Hepatocyte (in vitro differentiated cells): ENCODE results near the gene EPPIN. TPM values are rescaled to one million over a fixed set of nuclear protein-coding genes. Genes with fewer than 3 reads are reported as not detected.
A peak's percentile ranks its signal among the peaks of the same experiment; 100 is the strongest.
"Not testable (repeated sequence)": the region's sequence is repeated elsewhere in the genome, so short reads cannot be mapped to it uniquely, and the experiment has no call there.

Experiments
- DNase-seq: peaks from one replicate; pipeline ENCODE4 v3.0.0-alpha.2; 2016; ENCODE audit warnings: low spot score
- H2AFZ ChIP-seq: fragments of 200-600 bp; sonication (generic); 2 replicates; pipeline ENCODE4 v1.6.0; 2016; ENCODE audit warnings: antibody characterized with exemption, mild to moderate bottlenecking
- H3K27ac ChIP-seq: fragments of 200-600 bp; sonication (generic); 2 replicates; pipeline ENCODE4 v1.5.1; 2016; ENCODE audit warnings: mild to moderate bottlenecking
- H3K27me3 ChIP-seq: fragments of 200-600 bp; sonication (generic); 2 replicates; pipeline ENCODE4 v1.6.1; 2016
- H3K36me3 ChIP-seq: fragments of 200-600 bp; sonication (generic); replicated peaks from 2 replicates; pipeline ENCODE4 v1.5.1; 2016; ENCODE audit warnings: low read depth; ENCODE audit not compliant: insufficient read depth
- H3K4me1 ChIP-seq: fragments of 200-600 bp; sonication (generic); 2 replicates; pipeline ENCODE4 v1.5.1; 2016; ENCODE audit warnings: mild to moderate bottlenecking, moderate library complexity; ENCODE audit not compliant: insufficient read depth
- H3K4me2 ChIP-seq: fragments of 200-600 bp; sonication (generic); 2 replicates; pipeline ENCODE4 v1.6.0; 2016
- H3K4me3 ChIP-seq: fragments of 200-600 bp; sonication (generic); 2 replicates; pipeline ENCODE4 v1.5.1; 2016; ENCODE audit warnings: mild to moderate bottlenecking
- H3K79me2 ChIP-seq: fragments of 200-600 bp; sonication (generic); 2 replicates; pipeline ENCODE4 v1.6.0; 2017; ENCODE audit warnings: mild to moderate bottlenecking
- H3K9me2 ChIP-seq: fragments of 200-600 bp; sonication (generic); replicated peaks from 2 replicates; pipeline ENCODE4 v1.6.0; 2017; ENCODE audit warnings: mild to moderate bottlenecking; ENCODE audit not compliant: insufficient read depth
- H3K9me3 ChIP-seq: fragments of 200-600 bp; sonication (generic); 2 replicates; pipeline ENCODE4 v1.5.1; 2016; ENCODE audit warnings: low read depth, mild to moderate bottlenecking
- H4K20me1 ChIP-seq: fragments of 200-600 bp; sonication (generic); 2 replicates; pipeline ENCODE4 v1.6.0; 2016; ENCODE audit warnings: mild to moderate bottlenecking; ENCODE audit not compliant: insufficient read depth, poor library complexity, severe bottlenecking
- EZH2 ChIP-seq: fragments of 200-600 bp; sonication (generic); IDR thresholded peaks from 2 replicates; pipeline ENCODE4 v1.6.1; 2016; ENCODE audit warnings: antibody characterized with exemption, mild to moderate bottlenecking, borderline replicate concordance
- EZH2phosphoT487 ChIP-seq: fragments of 200-600 bp; sonication (generic); IDR thresholded peaks from one replicate; pipeline ENCODE4 v1.6.1; 2018; ENCODE audit warnings: antibody characterized with exemption, mild to moderate bottlenecking, low read depth, moderate library complexity; ENCODE audit not compliant: unreplicated experiment, severe bottlenecking
- WGBS: methylation state at CpG from one replicate; pipeline ENCODE4 v1.1.6; 2016; ENCODE audit warnings: low lambda C conversion rate; ENCODE audit errors: missing lambda C conversion rate; 5-methylcytosine and 5-hydroxymethylcytosine counted together
- polyA plus RNA-seq: library from polyadenylated mRNA; unstranded; fragments of >200 nt; fragmentation: Nextera tagmentation; extraction: Ambion mirVana; gene quantifications from 2 replicates; pipeline ENCODE4 v1.2.1, GENCODE V29; 2016
- total RNA-seq: library from RNA; depleted of rRNA; stranded (reverse); fragments of >200 nt; gene quantifications from 2 replicates; pipeline ENCODE4 v1.2.3, GENCODE V29; 2014
- TF ChIP-seq, protein P1 (sequence below): fragments of 200-600 bp; sonication (generic); IDR thresholded peaks from 2 replicates; pipeline ENCODE4 v1.5.1; 2016; ENCODE audit warnings: antibody characterized with exemption, mild to moderate bottlenecking; ENCODE audit not compliant: poor library complexity

Gene EPPIN
- total and polyA plus RNA-seq, 2 experiments from 2014 or later: not detected

DNA sequence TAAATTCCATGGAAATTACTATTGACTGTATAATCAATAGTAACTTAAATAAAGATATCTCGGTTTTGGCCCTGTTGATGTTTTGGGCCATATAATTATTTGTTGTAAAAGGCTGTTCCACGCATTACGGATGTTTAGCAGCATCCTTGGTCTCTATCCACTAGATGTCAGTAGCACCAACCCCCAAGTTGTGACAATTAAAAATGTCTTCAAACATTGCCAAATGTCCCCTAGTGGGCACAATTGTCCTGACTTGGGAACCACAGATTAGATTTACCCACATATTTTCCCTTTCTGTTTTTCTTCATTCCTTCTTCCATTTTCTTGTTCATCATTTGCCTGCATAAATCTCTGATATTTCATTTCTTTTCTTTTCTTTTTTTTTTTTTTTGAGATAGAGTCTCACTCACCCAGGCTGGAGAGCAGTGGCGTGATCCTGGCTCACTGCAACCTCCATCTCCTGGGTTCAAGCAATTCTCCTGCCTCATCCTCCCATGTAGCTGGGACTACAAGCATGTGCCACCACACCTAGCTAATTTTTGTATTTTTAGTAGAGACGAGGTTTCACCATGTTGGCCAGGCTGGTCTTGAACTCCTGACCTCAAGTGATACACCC is 45.5 kb upstream of the EPPIN start:
- no peaks in the 10 kb centered on the region for H3K4me1 ChIP-seq
- H4K20me1 ChIP-seq: no peaks in the 10 kb centered on the region
- H2AFZ ChIP-seq: no peak overlapping the region
- DNase-seq: peak; percentile 61
- no peaks in the 10 kb centered on the region for H3K9me2 ChIP-seq
- no peak overlapping the region for H3K4me3 ChIP-seq
- H3K27me3 ChIP-seq: no peaks in the 10 kb centered on the region
- H3K27ac ChIP-seq: no peak overlapping the region
- no peaks in the 10 kb centered on the region for H3K9me3 ChIP-seq
- TF ChIP-seq, protein P1, sequence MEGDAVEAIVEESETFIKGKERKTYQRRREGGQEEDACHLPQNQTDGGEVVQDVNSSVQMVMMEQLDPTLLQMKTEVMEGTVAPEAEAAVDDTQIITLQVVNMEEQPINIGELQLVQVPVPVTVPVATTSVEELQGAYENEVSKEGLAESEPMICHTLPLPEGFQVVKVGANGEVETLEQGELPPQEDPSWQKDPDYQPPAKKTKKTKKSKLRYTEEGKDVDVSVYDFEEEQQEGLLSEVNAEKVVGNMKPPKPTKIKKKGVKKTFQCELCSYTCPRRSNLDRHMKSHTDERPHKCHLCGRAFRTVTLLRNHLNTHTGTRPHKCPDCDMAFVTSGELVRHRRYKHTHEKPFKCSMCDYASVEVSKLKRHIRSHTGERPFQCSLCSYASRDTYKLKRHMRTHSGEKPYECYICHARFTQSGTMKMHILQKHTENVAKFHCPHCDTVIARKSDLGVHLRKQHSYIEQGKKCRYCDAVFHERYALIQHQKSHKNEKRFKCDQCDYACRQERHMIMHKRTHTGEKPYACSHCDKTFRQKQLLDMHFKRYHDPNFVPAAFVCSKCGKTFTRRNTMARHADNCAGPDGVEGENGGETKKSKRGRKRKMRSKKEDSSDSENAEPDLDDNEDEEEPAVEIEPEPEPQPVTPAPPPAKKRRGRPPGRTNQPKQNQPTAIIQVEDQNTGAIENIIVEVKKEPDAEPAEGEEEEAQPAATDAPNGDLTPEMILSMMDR: peak; percentile 60
- TF ChIP-seq EZH2phosphoT487: no peak
- WGBS: 65% methylated on average over 5 of the region's 5 CpGs
- H3K79me2 ChIP-seq: no peaks in the 10 kb centered on the region
- no peaks in the 10 kb centered on the region for H3K36me3 ChIP-seq
- no peak overlapping the region for H3K4me2 ChIP-seq

GRCh38 chr20:45589725-45590124 is 42.5 kb upstream of the EPPIN start:
- 43% methylated on average over 1 of the region's 1 CpG for WGBS
- Histone ChIP-seq H3K4me3 (no peak overlapping the region), H3K9me3 (no peaks in the 10 kb centered on the region), H3K79me2 (no peaks in the 10 kb centered on the region), H3K27me3 (no peaks in the 10 kb centered on the region), H3K27ac (no peak overlapping the region), H3K36me3 (no peaks in the 10 kb centered on the region), H3K4me1 (no peaks in the 10 kb centered on the region), H3K9me2 (no peaks in the 10 kb centered on the region), H4K20me1 (no peaks in the 10 kb centered on the region), H3K4me2 (no peak overlapping the region), H2AFZ (no peak overlapping the region)
- no peak for TF ChIP-seq EZH2phosphoT487
- TF ChIP-seq, protein P1: no peak
- DNase-seq: no peak

DNA sequence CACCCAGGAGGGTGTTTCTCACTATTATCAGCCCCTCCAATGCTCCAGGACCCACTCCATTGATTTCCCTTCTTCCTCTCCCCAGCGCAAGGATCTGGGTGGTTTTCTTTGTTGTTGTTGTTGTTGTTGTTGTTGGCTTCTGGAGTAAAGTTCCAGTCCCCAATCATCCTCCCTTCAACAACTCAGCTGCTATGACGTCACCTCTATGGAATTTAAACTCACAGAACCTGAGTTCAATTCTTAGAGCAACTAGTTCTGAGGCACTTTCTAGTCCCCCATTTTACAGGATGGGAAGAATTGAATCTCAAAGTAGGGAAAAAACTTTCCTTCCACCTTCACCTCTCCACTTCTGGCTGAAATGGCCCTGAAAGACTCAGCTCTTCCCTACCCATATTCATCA is 41.6 kb upstream of the EPPIN start:
- H3K27ac ChIP-seq: no peak overlapping the region

GRCh38 chr20:45585986-45586385 is 38.8 kb upstream of the EPPIN start:
- not testable (repeated sequence) for H2AFZ ChIP-seq, H3K27ac ChIP-seq, H3K4me3 ChIP-seq, H3K9me3 ChIP-seq, H3K9me2 ChIP-seq, H3K36me3 ChIP-seq, H3K4me2 ChIP-seq, H3K79me2 ChIP-seq, H3K27me3 ChIP-seq, H4K20me1 ChIP-seq, DNase-seq, H3K4me1 ChIP-seq
- WGBS: 90% methylated on average over 5 of the region's 5 CpGs

More for the DNA sequence above, 41.6 kb upstream of the EPPIN start:
- Histone ChIP-seq H3K9me3 (no peaks in the 10 kb centered on the region), H3K4me1 (no peaks in the 10 kb centered on the region), H4K20me1 (no peaks in the 10 kb centered on the region), H3K36me3 (no peaks in the 10 kb centered on the region), H3K79me2 (no peaks in the 10 kb centered on the region), H3K4me3 (no peak overlapping the region), H3K27me3 (no peaks in the 10 kb centered on the region), H3K9me2 (no peaks in the 10 kb centered on the region), H2AFZ (no peak overlapping the region), H3K4me2 (no peak overlapping the region)
- 80% methylated on average over 2 of the region's 2 CpGs for WGBS
- TF ChIP-seq EZH2phosphoT487 (no peak), EZH2 (no peak)
- TF ChIP-seq, protein P1: no peak
- DNase-seq: no peak

DNA sequence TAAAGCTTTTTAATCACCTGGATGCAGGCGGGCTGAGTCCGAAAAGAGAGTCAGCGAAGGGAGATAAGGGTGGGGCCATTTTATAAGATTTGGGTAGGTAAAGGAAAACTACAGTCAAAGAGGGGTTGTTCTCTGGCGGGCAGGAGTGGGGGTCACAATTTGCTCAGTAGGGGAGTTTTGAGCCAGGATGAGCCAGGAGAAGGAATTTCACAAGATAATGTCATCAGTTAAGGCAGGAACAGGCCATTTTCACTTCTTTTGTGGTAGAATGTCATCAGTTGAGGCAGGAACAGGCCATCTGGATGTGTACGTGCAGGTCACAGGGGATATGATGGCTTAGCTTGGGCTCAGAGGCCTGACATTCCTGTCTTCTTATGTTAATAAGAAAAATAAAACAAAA is 37.1 kb upstream of the EPPIN start:
- WGBS: 78% methylated on average over 5 of the region's 5 CpGs
- H3K4me2 ChIP-seq, H3K36me3 ChIP-seq, H4K20me1 ChIP-seq, H2AFZ ChIP-seq, DNase-seq, H3K9me2 ChIP-seq, H3K27ac ChIP-seq, H3K4me3 ChIP-seq, H3K79me2 ChIP-seq, H3K9me3 ChIP-seq, H3K4me1 ChIP-seq, H3K27me3 ChIP-seq: not testable (repeated sequence)
